NOMO-1 treated with DMSO at 0.1 percent for 48 hours (cell line): ENCODE measurements around the gene ZFAND3.
"Not testable (repeated sequence)": the region's sequence is repeated elsewhere in the genome, so short reads cannot be mapped to it uniquely, and the experiment has no call there.

Source experiments
- DNase-seq: peaks from one replicate; lab custom pipeline; 2025; ENCODE audit not compliant: unreplicated experiment; lab: John Stamatoyannopoulos, UW

ZFAND3 gene

DNA sequence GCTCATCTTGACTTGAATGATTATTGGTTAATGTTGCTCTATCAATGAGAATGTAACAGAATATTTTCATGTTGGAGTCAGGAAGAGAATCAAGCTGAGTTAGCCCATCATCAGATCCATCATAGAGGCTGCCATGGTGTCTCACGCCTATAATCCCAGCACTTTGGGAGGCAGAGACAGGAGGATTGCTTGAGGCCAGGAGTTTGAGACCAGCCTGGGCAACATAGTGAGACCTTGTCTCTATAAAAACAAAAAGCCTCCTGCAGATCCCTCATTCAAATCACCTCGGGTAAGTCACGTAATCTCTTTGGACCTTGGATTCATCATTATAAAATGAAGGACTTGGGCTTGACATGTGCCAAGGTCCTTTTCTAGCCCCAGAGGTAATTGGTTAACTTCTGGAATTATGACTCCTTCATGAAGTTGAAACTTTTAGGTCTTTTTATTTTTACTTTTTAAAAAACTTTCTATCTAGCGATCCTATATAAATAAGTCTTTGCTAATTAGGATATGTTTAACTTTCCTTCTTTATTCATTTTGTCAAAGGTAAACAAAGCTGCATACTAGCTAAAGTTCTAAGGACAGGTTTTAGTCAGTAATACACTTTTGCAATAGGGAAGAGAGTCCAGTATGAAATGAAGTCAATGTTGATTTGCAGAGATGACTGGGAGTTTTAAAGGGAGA lies 110.9 kb downstream of the ZFAND3 start:
- DNase-seq: no peak

- no peak for DNase-seq
These were observed 111.5 kb downstream of the ZFAND3 start for GRCh38 chr6:37931066-37931465.

DNA sequence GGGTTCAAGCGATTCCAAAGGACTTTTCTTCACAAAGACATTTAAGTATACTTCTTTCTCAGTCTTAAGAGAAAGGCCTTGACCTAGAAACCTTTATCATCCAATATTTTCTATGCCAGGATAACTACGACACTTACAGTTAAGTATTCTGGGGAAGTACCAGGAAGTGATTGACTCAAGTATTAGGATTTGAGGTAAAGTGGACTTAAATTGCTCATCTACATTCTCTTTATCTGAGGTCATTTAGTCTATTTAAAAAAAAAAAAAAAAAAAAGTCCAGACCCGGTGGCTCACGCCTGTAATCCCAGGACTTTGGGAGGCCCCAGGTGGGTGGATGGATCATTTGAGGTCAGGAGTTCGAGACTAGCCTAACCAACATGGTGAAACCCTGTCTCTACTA lies 114.7 kb downstream of the ZFAND3 start:
- DNase-seq: no peak

- no peak for DNase-seq
These were observed 116.6 kb downstream of the ZFAND3 start for GRCh38 chr6:37936150-37936549.

GRCh38 chr6:37936906-37937305 lies 117.4 kb downstream of the ZFAND3 start:
- DNase-seq: peak; percentile 27

DNA sequence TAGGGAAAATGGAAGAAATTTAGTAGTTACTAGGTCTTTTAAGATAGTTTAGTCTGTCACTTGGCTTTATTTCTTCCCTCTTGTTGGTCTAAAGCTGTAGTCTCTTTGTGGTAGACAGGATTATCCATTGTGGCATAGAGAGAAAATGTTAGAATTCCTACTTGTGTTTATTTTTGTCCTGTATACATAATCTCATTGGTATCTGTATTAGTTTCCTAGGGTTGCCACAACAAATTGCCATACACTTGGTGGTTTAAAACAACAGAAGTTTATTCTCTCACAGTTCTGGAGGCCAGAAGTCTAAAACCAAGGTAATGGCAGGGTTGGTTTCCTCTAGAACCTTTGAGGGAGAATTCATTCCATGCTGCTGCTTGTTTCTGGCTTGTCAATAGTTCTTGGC lies 119.4 kb downstream of the ZFAND3 start:
- DNase-seq: no peak

DNA sequence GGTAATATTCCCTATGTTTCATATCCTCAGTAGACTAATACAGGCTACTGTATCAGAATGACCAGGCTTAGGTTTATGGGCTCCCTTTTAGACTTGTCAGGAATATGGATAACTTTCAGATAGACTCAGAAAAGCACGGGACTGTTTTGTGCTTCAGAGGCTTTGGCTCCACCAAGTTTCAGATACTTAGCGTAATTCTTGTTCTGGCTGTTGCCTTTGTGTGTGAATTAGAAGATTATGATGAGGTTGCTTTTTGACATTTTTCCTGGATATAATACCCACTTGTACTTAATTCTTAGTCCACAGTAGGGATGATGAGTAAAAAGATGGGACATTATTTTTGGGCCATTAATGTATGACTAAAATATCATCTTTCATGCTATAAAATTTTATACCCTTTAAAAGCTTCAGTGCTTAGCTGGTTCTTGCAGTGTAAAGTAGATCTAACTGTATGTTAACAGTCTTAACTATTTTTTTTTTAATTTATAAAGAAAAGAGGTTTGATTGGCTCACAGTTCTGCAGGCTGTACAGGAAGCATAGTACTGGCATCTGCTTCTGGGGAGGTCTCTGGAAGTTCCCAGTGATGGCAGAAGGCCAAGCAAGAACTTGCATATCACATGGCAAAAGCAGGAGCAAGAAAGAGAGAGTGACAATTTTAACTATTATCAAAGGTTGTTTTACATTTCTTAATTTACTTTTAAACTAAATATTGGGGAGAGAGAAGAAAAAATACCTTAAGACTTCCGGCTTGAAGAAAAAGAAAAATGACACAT lies 120.7 kb downstream of the ZFAND3 start:
- no peak for DNase-seq

GRCh38 chr6:37941871-37942270 lies 122.3 kb downstream of the ZFAND3 start:
- DNase-seq: no peak

DNA sequence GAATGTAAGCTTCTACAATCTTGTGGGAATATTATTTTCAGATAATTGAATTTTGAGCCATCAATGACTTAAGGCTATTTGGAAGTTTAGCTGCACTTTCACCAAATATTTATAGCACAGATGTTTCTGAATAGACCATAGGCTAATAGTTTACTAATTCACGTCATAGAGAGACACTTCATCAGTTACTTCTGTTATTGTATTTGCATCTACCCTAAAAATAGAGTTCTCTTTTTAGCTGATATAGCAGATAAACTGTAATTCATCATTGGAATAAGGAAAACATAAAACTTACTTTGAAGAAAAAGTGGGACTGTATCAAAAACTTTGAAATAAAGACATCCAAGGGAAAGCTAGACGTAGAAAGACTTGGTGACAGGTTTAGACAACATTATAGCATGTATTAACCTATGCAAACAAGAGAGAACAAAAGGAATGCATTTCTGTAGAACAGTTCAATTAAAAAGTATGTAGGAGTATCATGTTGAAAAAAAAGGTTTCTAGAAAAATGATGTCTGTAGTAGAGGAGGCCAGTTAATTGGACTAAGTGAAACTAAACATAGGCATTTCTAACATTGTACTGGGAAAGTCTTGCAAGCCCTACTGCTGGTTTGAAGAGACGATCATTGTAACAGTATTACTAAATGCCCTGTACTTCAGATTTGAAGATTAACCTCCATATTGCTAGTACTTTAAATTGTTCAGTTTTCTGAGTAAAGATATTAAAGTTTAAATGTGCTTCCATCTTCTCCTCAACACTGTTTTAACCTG lies 123.3 kb downstream of the ZFAND3 start:
- DNase-seq: no peak

DNA sequence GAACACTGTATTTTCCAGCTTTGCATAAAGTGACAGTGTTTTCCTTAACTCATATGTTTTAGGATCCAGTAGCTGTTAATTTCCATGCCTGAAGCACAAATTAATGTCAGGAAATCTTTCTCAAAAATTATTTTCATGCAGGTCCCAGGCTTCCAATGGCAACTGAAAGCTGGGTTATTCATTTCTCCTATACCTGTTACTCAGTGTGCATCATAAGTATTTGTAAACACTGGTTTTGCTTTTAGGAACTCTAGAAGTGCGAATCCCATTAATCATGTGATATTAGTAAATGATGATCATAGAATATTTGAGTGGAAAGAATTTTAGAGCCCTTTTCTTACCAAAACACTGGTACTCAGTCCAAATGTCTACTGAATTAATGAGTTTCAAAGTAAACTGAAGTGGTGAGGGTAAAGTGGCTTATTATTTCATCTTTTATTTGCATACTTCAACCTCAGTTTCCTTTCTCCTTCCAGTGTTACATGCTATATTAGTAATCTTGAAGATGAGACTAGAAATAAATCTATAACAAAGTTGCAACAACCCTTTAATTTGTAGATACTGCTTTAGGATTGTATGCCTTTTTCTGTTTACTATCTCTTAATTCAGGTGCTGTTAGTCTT lies 124.0 kb downstream of the ZFAND3 start:
- DNase-seq: no peak

- no peak for DNase-seq
These were observed 126.5 kb downstream of the ZFAND3 start for GRCh38 chr6:37946057-37946456.

- DNase-seq: no peak
These were observed 127.9 kb downstream of the ZFAND3 start for GRCh38 chr6:37947468-37947867.

- DNase-seq: not testable (repeated sequence)
These were observed 129.1 kb downstream of the ZFAND3 start for GRCh38 chr6:37948584-37948983.

GRCh38 chr6:37952027-37952426 lies 132.5 kb downstream of the ZFAND3 start:
- DNase-seq: no peak

- no peak for DNase-seq
These were observed 135.3 kb downstream of the ZFAND3 start for GRCh38 chr6:37954791-37955190.

DNA sequence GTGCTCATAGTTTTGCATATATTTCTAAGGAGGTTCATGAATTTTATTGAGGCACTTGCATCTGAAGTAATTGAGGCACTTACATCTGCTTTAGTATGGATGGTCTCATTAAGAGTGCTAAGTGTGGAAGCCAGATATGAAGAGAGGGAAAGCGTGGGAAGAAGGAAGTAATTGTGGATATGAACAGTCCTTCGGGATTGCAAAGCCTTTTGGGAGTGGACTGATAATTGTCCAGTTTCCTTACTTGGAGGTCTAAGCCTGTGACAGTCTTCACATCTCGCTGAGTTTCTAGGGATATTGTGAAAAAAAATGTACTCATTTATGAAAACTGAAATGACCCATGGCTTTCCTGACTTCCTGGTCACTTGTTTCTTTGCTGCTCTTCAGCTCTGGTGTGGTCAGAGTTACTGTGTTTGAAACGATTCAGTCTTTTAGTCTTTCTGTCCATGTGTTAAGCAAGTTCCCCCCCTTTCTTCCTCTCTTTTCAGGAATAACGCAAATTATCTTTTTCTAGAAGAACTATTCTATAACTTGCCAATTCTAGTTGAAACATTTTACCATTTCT lies 137.3 kb downstream of the ZFAND3 start:
- no peak for DNase-seq

DNA sequence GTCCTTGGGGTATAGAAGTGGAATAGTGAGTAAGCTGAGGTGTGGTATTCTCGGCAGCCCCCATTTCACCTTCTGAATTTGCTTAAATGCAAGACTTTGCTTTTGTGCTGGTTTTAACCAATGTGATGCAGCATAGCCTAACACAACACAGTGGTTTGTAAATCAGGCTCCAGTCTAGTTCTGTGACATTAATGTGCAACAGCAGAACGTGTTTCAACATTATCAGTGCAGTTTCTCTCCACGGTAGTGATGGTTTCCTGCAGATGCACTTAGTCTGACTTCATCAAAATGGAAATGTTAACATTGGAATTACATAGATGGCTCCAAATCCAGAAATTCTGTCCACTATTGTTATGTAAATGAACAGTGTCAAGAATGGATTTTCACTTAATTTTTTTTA lies 139.5 kb downstream of the ZFAND3 start:
- no peak for DNase-seq

- DNase-seq: no peak
These were observed 140.8 kb downstream of the ZFAND3 start for GRCh38 chr6:37960139-37960935.

DNA sequence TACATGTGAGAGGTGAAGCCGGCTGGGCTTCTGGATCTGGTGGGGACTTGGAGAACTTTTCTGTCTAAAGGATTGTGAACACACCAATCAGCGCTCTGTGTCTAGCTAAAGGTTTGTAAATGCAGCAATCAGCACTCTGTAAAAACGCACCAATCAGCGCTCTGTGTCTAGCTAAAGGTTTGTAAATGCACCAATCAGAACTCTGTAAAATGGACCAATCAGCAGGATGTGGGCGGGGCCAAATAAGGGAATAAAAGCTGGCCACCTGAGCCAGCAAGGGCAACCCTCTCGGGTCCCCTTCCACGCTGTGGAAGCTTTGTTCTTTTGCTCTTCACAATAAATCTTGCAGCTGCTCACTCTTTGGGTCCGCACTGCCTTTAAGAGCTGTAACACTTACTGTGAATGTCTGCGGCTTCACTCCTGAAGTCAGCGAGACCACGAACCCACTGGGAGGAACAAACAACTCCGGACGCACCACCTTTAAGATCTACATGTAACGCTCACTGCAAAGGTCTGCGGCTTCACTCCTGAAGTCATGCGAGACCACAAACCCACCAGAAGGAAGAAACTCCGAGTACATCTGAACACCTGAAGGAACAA lies 143.1 kb downstream of the ZFAND3 start:
- not testable (repeated sequence) for DNase-seq
